Gastroesophageal sphincter (tissue), 3 donors: ENCODE results near the gene COL25A1.

Experiments used
- POLR2A ChIP-seq, 2 donors: fragments of 450-650 bp; IDR thresholded peaks; one replicate each; pipeline ENCODE4 v1.6.1; 2017; ENCODE audit warnings: antibody characterized with exemption in 2 of 2, mild to moderate bottlenecking in 2 of 2, moderate library complexity in 1 of 2
- POLR2AphosphoS5 ChIP-seq: sonication (generic); formaldehyde crosslinking; IDR thresholded peaks from one replicate; pipeline ENCODE4 v1.6.1; 2017; ENCODE audit warnings: antibody characterized with exemption
- TF ChIP-seq, protein P1 (sequence below), 4 experiments: fragments of 200-600 bp in 2 of 4; fragments of 450-650 bp in 2 of 4; sonication (generic) in 1 of 4; IDR thresholded peaks; one replicate each; pipeline ENCODE4 v1.5.1; 2017 to 2019; ENCODE audit warnings: antibody characterized with exemption in 4 of 4, mild to moderate bottlenecking in 2 of 4, moderate library complexity in 2 of 4

GRCh38 chr4:108988464-108989195, 313.8 kb downstream of the COL25A1 start:
- no peak for TF ChIP-seq POLR2A (IDR thresholded peaks at IDR 0.05)
- TF ChIP-seq, protein P1, sequence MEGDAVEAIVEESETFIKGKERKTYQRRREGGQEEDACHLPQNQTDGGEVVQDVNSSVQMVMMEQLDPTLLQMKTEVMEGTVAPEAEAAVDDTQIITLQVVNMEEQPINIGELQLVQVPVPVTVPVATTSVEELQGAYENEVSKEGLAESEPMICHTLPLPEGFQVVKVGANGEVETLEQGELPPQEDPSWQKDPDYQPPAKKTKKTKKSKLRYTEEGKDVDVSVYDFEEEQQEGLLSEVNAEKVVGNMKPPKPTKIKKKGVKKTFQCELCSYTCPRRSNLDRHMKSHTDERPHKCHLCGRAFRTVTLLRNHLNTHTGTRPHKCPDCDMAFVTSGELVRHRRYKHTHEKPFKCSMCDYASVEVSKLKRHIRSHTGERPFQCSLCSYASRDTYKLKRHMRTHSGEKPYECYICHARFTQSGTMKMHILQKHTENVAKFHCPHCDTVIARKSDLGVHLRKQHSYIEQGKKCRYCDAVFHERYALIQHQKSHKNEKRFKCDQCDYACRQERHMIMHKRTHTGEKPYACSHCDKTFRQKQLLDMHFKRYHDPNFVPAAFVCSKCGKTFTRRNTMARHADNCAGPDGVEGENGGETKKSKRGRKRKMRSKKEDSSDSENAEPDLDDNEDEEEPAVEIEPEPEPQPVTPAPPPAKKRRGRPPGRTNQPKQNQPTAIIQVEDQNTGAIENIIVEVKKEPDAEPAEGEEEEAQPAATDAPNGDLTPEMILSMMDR (IDR thresholded peaks at IDR 0.05), result no peak
- TF ChIP-seq POLR2AphosphoS5, result no peak
